DOHH2 (cell line): ENCODE measurements around the gene ARL15.

Experiments used
- CTCF ChIP-seq: fragments of 200-600 bp; sonication (generic); IDR thresholded peaks from one replicate; pipeline ENCODE4 v1.5.1; 2014; ENCODE audit warnings: antibody characterized with exemption, mild to moderate bottlenecking, low read depth, low read length; ENCODE audit not compliant: poor library complexity, severe bottlenecking
- EZH2phosphoT487 ChIP-seq: fragments of 200-600 bp; sonication (generic); IDR thresholded peaks from 2 replicates; pipeline ENCODE4 v1.6.1; 2017; ENCODE audit warnings: borderline replicate concordance, mild to moderate bottlenecking, antibody characterized with exemption, low read length, moderate library complexity, mixed read lengths

GRCh38 chr5:54073131-54073530 is 237.2 kb downstream of the ARL15 start:
- TF ChIP-seq CTCF (no peak), EZH2phosphoT487 (no peak)
